Retinal pigment epithelial cell (primary cell): ENCODE results near the gene TTC31.
"Not testable (repeated sequence)": the region's sequence is repeated elsewhere in the genome, so short reads cannot be mapped to it uniquely, and the experiment has no call there.

ENCODE experiments used
- DNase-seq: peaks from one replicate; pipeline ENCODE4 v3.0.0-alpha.2; 2010; ENCODE audit warnings: low read depth
- H3K4me3 ChIP-seq: 2 replicates; pipeline ENCODE4 v1.5.1; 2011; ENCODE audit warnings: mild to moderate bottlenecking, low read length, control low read depth, moderate library complexity
- CTCF ChIP-seq: conservative IDR thresholded peaks from 2 replicates; pipeline ENCODE4 v1.5.1; 2011; ENCODE audit warnings: low read depth, low read length, control low read depth, inconsistent platforms

The TTC31 gene

GRCh38 chr2:74458938-74459363 lies 23.9 kb upstream of the TTC31 start:
- TF ChIP-seq CTCF, result no peak
- no peak for DNase-seq
- H3K4me3 ChIP-seq, result peak overlapping the region; percentile 99

- not testable (repeated sequence) for DNase-seq
These were observed 23.3 kb upstream of the TTC31 start for GRCh38 chr2:74459503-74460118.

GRCh38 chr2:74460187-74460586 lies 22.7 kb upstream of the TTC31 start:
- not testable (repeated sequence) for H3K4me3 ChIP-seq, DNase-seq

More at GRCh38 chr2:74459503-74460118, 23.3 kb upstream of the TTC31 start:
- H3K4me3 ChIP-seq, result peak overlapping the region; percentile 99

- no peak overlapping the region for H3K4me3 ChIP-seq
- TF ChIP-seq CTCF, result peak; percentile 24
- DNase-seq, result no peak
These were observed 21.5 kb upstream of the TTC31 start for GRCh38 chr2:74461187-74462053.

- no peak overlapping the region for H3K4me3 ChIP-seq
- DNase-seq, result no peak
- TF ChIP-seq CTCF, result no peak
These were observed 20.7 kb upstream of the TTC31 start for GRCh38 chr2:74462054-74462785.

- no peak overlapping the region for H3K4me3 ChIP-seq
- no peak for DNase-seq
- no peak for TF ChIP-seq CTCF
These were observed 20.1 kb upstream of the TTC31 start for GRCh38 chr2:74462786-74463105.

GRCh38 chr2:74464406-74464805 lies 18.5 kb upstream of the TTC31 start:
- TF ChIP-seq CTCF, result no peak
- peak overlapping the region; percentile 79 for H3K4me3 ChIP-seq
- DNase-seq, result no peak

- H3K4me3 ChIP-seq, DNase-seq: not testable (repeated sequence)
These were observed 12.1 kb upstream of the TTC31 start for GRCh38 chr2:74470742-74471141.
